Loucy (cell line): ENCODE results near the gene ALS2CL.

Experiments used
- H2AFZ ChIP-seq: fragments of 200-600 bp; sonication (generic); 2 replicates; pipeline ENCODE4 v1.6.0; 2016; ENCODE audit warnings: antibody characterized with exemption, mild to moderate bottlenecking, low read length, moderate library complexity
- H3F3A ChIP-seq: fragments of 200-600 bp; 2 replicates; pipeline ENCODE4 v1.6.0; 2016; ENCODE audit warnings: antibody characterized with exemption, low read depth, mild to moderate bottlenecking
- H3K27me3 ChIP-seq: fragments of 200-600 bp; sonication (generic); 2 replicates; pipeline ENCODE4 v1.6.1; 2014; ENCODE audit warnings: low read length, mild to moderate bottlenecking; ENCODE audit not compliant: insufficient read depth, poor library complexity, severe bottlenecking
- H3K36me3 ChIP-seq: fragments of 200-600 bp; sonication (generic); 2 replicates; pipeline ENCODE4 v1.6.1; 2016; ENCODE audit warnings: low read length; ENCODE audit not compliant: insufficient read depth
- H3K4me1 ChIP-seq: fragments of 200-600 bp; sonication (generic); 2 replicates; pipeline ENCODE4 v1.5.1; 2014; ENCODE audit warnings: low read length, mild to moderate bottlenecking; ENCODE audit not compliant: insufficient read depth, poor library complexity, severe bottlenecking
- H3K4me2 ChIP-seq: fragments of 200-600 bp; sonication (generic); 2 replicates; pipeline ENCODE4 v1.6.0; 2014; ENCODE audit warnings: antibody characterized with exemption, low read length, low read depth, mild to moderate bottlenecking; ENCODE audit not compliant: poor library complexity, severe bottlenecking
- H3K4me3 ChIP-seq: fragments of 200-600 bp; sonication (generic); 2 replicates; pipeline ENCODE4 v1.5.1; 2014; ENCODE audit warnings: low read length, mild to moderate bottlenecking, mixed read lengths; ENCODE audit not compliant: poor library complexity, severe bottlenecking
- H3K79me2 ChIP-seq: fragments of 200-600 bp; sonication (generic); 2 replicates; pipeline ENCODE4 v1.6.1; 2014; ENCODE audit warnings: low read length; ENCODE audit not compliant: insufficient read depth
- H3K9ac ChIP-seq: fragments of 200-600 bp; sonication (generic); 2 replicates; pipeline ENCODE4 v1.6.0; 2014; ENCODE audit warnings: mild to moderate bottlenecking, low read depth, low read length, moderate library complexity; ENCODE audit not compliant: poor library complexity, severe bottlenecking
- H3K9me2 ChIP-seq: fragments of 200-600 bp; sonication (generic); replicated peaks from 2 replicates; pipeline ENCODE4 v1.6.1; 2016; ENCODE audit warnings: low read depth, low read length, mixed read lengths
- H3K9me3 ChIP-seq: fragments of 200-600 bp; sonication (generic); 2 replicates; pipeline ENCODE4 v1.6.1; 2014; ENCODE audit warnings: mild to moderate bottlenecking, antibody characterized with exemption, low read length, low read depth; ENCODE audit not compliant: insufficient read depth
- H4K20me1 ChIP-seq: fragments of 200-600 bp; sonication (generic); 2 replicates; pipeline ENCODE4 v1.6.0; 2014; ENCODE audit warnings: antibody characterized with exemption, low read length, mild to moderate bottlenecking; ENCODE audit not compliant: insufficient read depth, poor library complexity, severe bottlenecking
- EZH2phosphoT487 ChIP-seq: fragments of 200-600 bp; IDR thresholded peaks from 2 replicates; pipeline ENCODE4 v1.6.1; 2018; ENCODE audit warnings: antibody characterized with exemption, mild to moderate bottlenecking, moderate library complexity, borderline replicate concordance
- TF ChIP-seq, protein P1 (sequence below): fragments of 200-600 bp; sonication (generic); conservative IDR thresholded peaks from 2 replicates; pipeline ENCODE4 v1.5.1; 2014; ENCODE audit warnings: mild to moderate bottlenecking, antibody characterized with exemption, low read length

The ALS2CL gene

DNA sequence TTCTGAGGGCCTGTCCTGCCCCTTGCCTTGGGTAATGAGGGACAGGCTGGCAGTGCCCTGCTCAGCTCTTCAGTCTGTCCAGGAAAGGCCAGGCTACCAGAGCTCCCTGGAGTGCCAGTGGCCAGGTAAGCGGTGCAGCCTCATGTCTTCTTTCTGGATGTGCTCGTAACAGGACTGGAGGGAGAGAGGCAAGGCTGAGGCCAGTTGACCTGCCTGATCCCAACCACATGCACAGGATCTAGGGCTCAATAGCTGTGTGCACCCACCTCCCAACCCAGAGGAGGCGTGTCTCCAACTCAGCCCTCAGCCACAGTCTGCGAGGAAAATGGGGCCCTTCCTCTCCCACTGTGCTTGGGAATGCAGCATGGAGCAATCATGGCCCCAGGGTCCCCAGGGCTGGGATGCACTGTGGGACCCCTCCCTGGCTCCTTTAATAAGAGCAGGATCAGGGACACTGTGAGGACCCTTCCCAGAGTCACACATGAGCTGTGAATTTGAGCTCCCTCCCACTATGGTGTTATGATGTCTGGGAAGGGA is 22.5 kb downstream of the ALS2CL start:
- H3K79me2 ChIP-seq = no peaks in the 10 kb centered on the region
- H3K27me3 ChIP-seq = no peaks in the 10 kb centered on the region
- no peaks in the 10 kb centered on the region for H3K9me3 ChIP-seq
- no peaks in the 10 kb centered on the region for H3K36me3 ChIP-seq
- H3K4me2 ChIP-seq = no peak overlapping the region
- no peak overlapping the region for H3K9ac ChIP-seq
- H2AFZ ChIP-seq = no peak overlapping the region
- no peaks in the 10 kb centered on the region for H3F3A ChIP-seq
- no peak overlapping the region for H3K4me3 ChIP-seq
- no peaks in the 10 kb centered on the region for H3K9me2 ChIP-seq
- H4K20me1 ChIP-seq = no peaks in the 10 kb centered on the region
- TF ChIP-seq, protein P1, sequence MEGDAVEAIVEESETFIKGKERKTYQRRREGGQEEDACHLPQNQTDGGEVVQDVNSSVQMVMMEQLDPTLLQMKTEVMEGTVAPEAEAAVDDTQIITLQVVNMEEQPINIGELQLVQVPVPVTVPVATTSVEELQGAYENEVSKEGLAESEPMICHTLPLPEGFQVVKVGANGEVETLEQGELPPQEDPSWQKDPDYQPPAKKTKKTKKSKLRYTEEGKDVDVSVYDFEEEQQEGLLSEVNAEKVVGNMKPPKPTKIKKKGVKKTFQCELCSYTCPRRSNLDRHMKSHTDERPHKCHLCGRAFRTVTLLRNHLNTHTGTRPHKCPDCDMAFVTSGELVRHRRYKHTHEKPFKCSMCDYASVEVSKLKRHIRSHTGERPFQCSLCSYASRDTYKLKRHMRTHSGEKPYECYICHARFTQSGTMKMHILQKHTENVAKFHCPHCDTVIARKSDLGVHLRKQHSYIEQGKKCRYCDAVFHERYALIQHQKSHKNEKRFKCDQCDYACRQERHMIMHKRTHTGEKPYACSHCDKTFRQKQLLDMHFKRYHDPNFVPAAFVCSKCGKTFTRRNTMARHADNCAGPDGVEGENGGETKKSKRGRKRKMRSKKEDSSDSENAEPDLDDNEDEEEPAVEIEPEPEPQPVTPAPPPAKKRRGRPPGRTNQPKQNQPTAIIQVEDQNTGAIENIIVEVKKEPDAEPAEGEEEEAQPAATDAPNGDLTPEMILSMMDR = no peak
- TF ChIP-seq EZH2phosphoT487 = no peak
- no peaks in the 10 kb centered on the region for H3K4me1 ChIP-seq

DNA sequence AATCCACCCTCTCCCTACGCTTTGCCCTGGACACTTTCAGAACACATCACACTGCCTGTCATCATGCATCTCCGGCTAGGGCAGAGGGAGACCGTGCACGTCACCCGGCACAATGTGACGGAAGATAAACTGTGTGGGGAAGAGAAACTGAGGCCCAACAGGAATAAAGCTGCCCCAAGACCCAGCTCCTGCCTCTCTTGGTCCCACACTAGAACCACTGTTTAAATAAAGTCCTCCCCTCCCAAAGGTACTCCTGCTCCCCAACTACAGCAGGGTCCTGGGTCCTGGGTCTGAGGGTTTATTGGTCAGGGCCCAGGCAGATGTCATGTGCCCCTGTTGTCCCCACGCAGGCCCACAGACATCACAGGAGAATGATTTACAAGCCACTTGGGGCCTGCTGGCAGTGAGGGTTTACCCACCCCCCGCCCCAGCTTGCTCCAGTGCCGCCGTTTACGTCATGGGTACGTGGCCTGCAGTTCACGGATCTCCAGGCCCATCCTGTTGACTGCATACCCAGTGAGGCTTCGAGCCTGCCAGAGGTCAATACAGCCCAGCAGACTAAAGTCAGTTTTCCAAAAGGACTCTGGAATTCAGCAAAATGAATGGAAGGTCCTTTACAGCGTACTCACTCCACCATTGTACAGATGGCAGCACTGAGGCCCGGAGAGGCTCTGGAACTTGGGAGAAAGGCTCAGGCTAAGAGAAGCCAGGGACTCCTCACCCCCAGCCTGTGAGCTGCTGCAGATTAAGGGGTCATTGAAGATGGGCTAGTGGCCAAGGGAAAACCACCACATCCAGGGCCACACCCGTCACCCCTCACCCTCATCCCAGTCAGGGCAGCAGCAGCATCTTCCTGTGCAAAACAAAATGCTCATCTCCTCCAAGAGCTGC is 23.2 kb downstream of the ALS2CL start:
- H3K36me3 ChIP-seq = no peaks in the 10 kb centered on the region
- H3K4me3 ChIP-seq = no peak overlapping the region
- no peaks in the 10 kb centered on the region for H4K20me1 ChIP-seq
- no peak overlapping the region for H3K4me2 ChIP-seq
- no peaks in the 10 kb centered on the region for H3K9me3 ChIP-seq
- H3K9me2 ChIP-seq = no peaks in the 10 kb centered on the region
- TF ChIP-seq, protein P1 = no peak
- TF ChIP-seq EZH2phosphoT487 = no peak
- H3K9ac ChIP-seq = no peak overlapping the region
- no peaks in the 10 kb centered on the region for H3K27me3 ChIP-seq
- no peaks in the 10 kb centered on the region for H3F3A ChIP-seq
- H2AFZ ChIP-seq = no peak overlapping the region
- H3K4me1 ChIP-seq = no peaks in the 10 kb centered on the region
- no peaks in the 10 kb centered on the region for H3K79me2 ChIP-seq

DNA sequence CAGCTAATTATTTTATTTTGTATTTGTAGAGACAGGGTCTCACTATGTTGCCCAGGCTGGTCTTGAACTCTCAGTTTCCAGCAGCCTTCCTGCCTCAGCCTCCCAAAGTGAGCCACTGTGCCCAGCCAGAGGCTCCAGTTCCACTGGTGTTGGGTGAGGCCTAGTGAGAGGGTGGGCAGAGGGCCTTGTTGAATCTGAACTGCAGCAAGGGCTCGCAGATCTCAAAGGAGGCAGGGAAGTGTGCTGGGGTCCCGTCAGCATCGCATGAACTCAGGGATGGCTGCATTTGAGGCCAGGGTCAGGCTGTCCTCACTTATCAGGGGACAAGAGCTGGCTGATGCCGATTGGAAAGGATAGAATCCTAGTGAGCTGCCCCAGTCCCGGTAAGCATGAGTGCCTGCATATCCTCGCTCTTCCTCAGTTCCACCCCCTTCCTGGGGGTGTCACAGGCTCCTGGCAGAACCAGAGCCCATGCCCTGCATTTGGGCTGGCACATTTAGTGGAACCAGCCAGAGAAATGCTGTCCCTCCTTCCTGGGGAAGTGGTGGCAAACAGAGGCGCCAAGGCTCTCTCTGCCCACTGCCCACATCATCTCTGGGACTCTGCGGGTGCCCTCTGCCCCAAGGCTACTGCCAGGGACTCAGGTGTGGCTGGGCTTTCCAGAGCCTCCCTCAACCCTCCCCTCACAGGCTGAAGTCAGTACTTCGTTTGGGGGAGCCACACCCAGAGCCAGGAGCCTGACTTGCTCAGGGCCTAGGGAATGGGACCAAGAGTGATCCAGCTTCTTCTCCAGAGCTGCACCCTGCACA is 24.1 kb downstream of the ALS2CL start:
- Histone ChIP-seq H3K4me3 (no peak overlapping the region), H3K9me3 (no peaks in the 10 kb centered on the region), H4K20me1 (no peaks in the 10 kb centered on the region), H3K36me3 (no peaks in the 10 kb centered on the region), H2AFZ (no peak overlapping the region), H3K79me2 (no peaks in the 10 kb centered on the region), H3F3A (no peaks in the 10 kb centered on the region), H3K4me1 (no peaks in the 10 kb centered on the region), H3K4me2 (no peak overlapping the region), H3K9ac (no peak overlapping the region), H3K9me2 (no peaks in the 10 kb centered on the region), H3K27me3 (no peaks in the 10 kb centered on the region)
- TF ChIP-seq, protein P1 = no peak
- TF ChIP-seq EZH2phosphoT487 = no peak
